ENCODE measurements around the gene GALNT18.

Gene GALNT18

DNA sequence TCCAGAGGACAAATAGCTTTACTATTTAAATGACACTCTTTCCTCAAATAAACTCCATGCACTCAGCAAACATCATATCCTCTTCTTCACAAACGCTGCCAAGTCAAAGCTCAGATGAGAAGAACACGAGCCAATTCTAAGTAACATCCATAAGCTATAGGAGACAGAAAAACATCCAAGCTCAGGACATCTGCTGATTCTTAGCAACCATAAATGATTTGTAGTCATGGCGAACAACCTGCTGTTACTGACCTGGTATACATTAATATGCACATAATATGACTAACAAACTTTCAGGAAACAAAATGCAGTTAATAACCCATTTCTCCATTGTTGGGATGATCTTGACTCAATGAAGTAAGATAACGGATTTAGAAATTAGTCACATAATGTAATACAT lies 6.7 kb downstream of the GALNT18 start:
- Mint-ChIP-seq H3K4me1 (no peaks in the 10 kb centered on the region), H3K27me3 (peaks cover 30% of the 10 kb centered on the region), H3K4me3 (no peak overlapping the region)

DNA sequence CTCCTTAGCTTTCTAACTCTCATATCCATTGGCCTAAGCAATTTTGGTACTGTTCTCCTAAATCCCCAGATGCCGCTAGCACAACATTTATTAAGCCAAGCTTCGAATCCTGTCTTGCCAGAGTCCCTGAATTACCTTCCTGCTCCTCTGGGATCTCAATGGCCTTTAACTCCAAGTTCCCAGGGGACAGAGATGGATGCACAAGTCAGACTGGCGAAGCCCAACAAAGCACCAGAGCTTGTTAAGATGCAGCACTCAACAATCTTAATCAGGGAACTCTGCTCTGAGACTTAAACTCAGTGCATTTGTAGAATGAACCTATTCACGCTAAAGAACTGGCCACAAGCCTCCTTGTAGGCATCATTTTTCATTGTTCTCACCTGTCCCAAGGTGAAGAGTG lies 9.4 kb downstream of the GALNT18 start:
- H3K4me1 Mint-ChIP-seq = no peaks in the 10 kb centered on the region
- no peaks in the 10 kb centered on the region for H3K9me3 Mint-ChIP-seq
- no peaks in the 10 kb centered on the region for H3K36me3 Mint-ChIP-seq
- DNase-seq (ENCODE audit: low spot score in 2 of 2) (no peak), ATAC-seq (ENCODE audit: low read depth) (no peak)
- no peak overlapping the region for H3K4me3 Mint-ChIP-seq
- no peak overlapping the region for H3K27ac Mint-ChIP-seq
- peaks cover 16% of the 10 kb centered on the region for H3K27me3 Mint-ChIP-seq

More for the DNA sequence above, 6.7 kb downstream of the GALNT18 start:
- DNase-seq (ENCODE audit: low spot score in 2 of 2) (no peak), ATAC-seq (ENCODE audit: low read depth) (no peak)
- Mint-ChIP-seq H3K36me3 (no peaks in the 10 kb centered on the region), H3K9me3 (no peaks in the 10 kb centered on the region), H3K27ac (no peak overlapping the region)

DNA sequence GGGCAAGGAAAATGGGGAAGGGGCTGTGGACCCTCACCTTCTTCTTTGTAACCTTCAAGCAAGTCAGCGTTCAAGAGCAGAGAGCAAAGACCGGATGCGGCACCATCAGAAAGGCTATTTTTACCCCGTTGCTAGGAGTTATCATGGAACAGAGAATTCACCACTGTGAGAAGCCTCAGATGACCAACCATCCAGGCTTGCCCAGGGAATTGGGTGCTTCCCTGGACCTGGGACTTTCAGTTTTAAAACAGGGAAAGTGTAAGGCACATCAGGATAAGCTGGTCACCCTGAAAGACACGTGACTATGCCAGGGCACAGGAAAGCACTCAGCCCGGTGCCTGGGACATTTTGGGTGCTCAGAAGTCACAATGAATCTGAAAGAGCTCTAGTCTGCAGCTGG lies 10.4 kb downstream of the GALNT18 start:
- H3K27ac Mint-ChIP-seq = no peak overlapping the region
- DNase-seq (ENCODE audit: low spot score in 2 of 2) (no peak), ATAC-seq (ENCODE audit: low read depth) (no peak)
- no peaks in the 10 kb centered on the region for H3K9me3 Mint-ChIP-seq
- H3K4me1 Mint-ChIP-seq = no peaks in the 10 kb centered on the region
- no peaks in the 10 kb centered on the region for H3K36me3 Mint-ChIP-seq
- no peak overlapping the region for H3K4me3 Mint-ChIP-seq
- H3K27me3 Mint-ChIP-seq = peaks cover 21% of the 10 kb centered on the region

DNA sequence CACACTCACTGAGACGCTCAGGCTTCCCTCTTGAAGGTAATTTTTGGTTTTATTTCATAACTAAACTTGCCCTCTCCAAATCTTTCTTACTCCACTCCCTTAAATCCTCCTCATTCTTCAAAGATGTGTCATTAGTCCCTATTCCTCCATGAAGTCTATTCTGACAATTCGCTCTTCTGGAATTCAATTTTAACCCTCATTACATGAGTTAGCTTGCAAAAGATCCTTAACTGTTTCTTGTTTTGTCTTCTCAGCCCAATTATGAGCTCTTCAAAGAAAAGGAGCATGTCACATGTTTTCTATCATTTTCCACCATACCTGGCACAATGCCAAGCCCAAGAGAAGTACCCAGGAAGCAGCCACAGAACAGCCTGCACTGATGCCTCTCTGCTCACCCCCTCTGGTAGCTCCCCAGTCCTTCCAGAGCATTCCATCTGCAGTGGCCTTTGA lies 13.0 kb downstream of the GALNT18 start:
- Mint-ChIP-seq H3K4me1 (no peaks in the 10 kb centered on the region), H3K27ac (no peak overlapping the region), H3K4me3 (no peak overlapping the region), H3K9me3 (no peaks in the 10 kb centered on the region), H3K27me3 (peaks cover 18% of the 10 kb centered on the region), H3K36me3 (no peaks in the 10 kb centered on the region)
- no peak for ATAC-seq (ENCODE audit: low read depth)
- no peak for DNase-seq (ENCODE audit: low spot score in 2 of 2)

DNA sequence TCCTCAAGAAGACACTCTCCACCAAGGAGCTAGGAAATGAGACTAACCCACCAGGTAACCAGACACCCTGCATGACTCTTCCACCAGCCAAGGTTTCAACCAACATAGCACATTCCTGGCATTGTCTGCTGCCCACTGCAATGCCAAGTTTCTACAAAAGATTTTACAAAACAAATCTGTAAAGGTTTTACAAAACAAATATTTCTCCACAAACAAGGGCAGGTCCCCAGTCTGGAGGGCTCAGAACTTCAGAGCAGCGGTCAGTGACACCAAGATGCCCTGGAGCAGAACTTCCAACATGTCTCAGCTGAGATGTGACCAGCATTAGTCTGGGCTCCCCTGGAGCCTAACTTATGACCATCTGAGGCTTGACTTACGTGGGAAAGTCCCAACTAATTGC lies 14.0 kb downstream of the GALNT18 start:
- Mint-ChIP-seq H3K9me3 (no peaks in the 10 kb centered on the region), H3K27me3 (peaks cover 15% of the 10 kb centered on the region), H3K27ac (no peak overlapping the region), H3K4me1 (no peaks in the 10 kb centered on the region), H3K36me3 (no peaks in the 10 kb centered on the region), H3K4me3 (no peak overlapping the region)
- ATAC-seq (ENCODE audit: low read depth) = no peak
- no peak for DNase-seq (ENCODE audit: low spot score in 2 of 2)

DNA sequence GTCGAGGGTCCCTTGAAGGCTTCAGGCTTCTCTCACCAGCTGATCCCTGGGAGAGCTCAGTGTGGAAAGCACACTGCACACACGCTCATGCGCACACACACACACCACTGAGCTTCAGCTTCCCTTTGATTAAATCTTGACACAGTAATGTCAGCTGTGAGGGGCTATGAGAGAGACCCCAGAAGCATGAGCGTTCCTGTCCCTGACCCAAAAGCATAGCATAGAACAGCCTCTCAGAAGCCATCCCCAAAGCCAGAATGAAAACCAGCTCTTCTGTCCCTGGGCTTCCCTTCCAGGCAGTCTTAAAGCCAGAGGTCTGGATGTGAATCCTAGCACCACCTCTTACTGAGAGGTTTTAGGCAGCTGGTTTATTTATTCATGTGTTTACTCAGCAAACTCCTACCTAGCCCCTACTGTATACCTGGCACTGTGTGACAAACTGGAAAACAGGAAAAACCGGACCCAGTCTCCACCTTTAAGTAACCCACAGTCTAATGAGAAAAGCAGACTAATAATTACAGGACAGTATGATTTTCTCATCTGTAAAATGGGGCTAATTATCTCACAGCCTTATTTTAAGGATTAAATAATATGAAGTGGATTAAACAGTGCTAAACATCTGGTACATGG lies 15.9 kb downstream of the GALNT18 start:
- Mint-ChIP-seq H3K36me3 (no peaks in the 10 kb centered on the region), H3K4me1 (no peaks in the 10 kb centered on the region), H3K9me3 (peaks cover 5% of the 10 kb centered on the region), H3K4me3 (no peak overlapping the region), H3K27ac (no peak overlapping the region), H3K27me3 (peaks cover 11% of the 10 kb centered on the region)
- ATAC-seq (ENCODE audit: low read depth) (no peak), DNase-seq (ENCODE audit: low spot score in 2 of 2) (no peak)

DNA sequence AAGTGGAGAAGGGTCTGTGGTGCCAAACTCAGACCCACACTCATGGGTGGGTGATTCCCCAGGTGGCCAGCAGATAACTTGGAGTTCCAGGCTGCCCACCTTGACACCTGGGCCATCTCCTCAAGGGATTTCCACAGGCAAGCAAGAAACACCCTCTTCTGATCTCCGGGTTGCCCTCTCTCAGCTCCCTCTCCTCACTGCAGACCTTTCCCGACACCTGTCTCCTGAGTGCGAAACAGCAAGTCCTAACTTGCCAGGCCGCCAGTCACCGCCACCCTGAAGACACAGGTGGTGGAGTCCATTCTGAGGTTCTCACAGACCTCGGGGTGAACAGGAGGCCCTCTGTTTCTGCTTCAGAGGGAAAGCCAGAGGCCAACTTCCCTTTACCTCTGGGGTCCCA lies 16.6 kb downstream of the GALNT18 start:
- no peak overlapping the region for H3K4me3 Mint-ChIP-seq
- no peaks in the 10 kb centered on the region for H3K36me3 Mint-ChIP-seq
- H3K27ac Mint-ChIP-seq = no peak overlapping the region
- H3K9me3 Mint-ChIP-seq = peaks cover 5% of the 10 kb centered on the region
- H3K4me1 Mint-ChIP-seq = no peaks in the 10 kb centered on the region
- peaks cover 11% of the 10 kb centered on the region for H3K27me3 Mint-ChIP-seq
- ATAC-seq (ENCODE audit: low read depth) (no peak), DNase-seq (ENCODE audit: low spot score in 2 of 2) (no peak)

DNA sequence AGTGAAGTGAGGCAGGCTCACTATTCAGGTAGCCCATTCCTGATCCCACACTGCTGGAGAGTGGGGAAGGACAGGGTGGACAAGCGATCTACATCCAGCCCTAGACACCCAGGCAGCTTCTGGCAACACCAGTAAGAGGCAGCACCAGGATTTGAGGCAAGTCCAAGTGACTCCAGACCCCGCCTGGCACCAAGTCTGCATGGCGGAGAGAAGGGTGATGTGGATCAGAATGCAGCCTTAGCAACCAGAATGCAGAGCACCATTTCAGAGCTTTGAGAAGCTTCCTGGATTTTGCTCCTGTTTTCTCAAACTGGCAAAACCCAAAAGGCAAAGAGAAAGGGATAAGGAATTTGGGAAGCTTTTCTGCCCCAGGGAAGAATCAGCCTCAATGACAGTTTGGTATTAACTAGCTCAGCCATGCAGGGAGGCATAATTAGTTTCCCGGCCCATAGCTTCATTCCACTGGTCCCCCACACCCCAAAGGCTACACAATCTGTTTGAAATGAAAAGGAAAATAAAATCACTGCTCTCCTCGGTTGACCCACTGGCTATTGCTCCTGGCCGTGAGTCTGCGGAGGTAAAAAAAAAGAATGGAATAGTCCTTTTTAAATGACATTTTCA lies 17.3 kb downstream of the GALNT18 start:
- no peak for ATAC-seq (ENCODE audit: low read depth)
- H3K4me3 Mint-ChIP-seq = no peak overlapping the region
- no peak overlapping the region for H3K27ac Mint-ChIP-seq
- H3K4me1 Mint-ChIP-seq = no peaks in the 10 kb centered on the region
- H3K27me3 Mint-ChIP-seq = peaks cover 11% of the 10 kb centered on the region
- no peaks in the 10 kb centered on the region for H3K36me3 Mint-ChIP-seq
- no peak for DNase-seq (ENCODE audit: low spot score in 2 of 2)
- H3K9me3 Mint-ChIP-seq = peaks cover 5% of the 10 kb centered on the region

DNA sequence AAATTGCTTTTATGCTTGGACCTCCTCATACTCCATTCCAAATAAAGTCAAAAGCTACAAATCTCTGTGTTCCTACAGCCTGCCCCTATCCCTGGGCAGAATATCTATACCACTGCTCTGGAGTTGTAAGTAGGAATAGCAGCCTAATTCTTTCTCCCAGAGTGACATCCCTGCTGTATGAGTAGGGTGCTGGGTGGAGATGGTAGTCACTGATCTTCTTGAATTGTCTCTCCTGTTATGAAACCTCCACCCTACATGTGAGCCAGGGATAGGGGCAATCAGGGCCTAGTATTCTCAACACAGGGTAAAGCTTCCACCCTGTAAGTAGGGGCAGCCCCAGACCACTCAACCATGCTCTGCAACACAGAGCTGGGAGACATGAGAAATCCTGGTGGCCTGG lies 19.8 kb downstream of the GALNT18 start:
- ATAC-seq (ENCODE audit: low read depth) = no peak
- peaks cover 8% of the 10 kb centered on the region for H3K27me3 Mint-ChIP-seq
- H3K9me3 Mint-ChIP-seq = peaks cover 5% of the 10 kb centered on the region
- no peaks in the 10 kb centered on the region for H3K36me3 Mint-ChIP-seq
- H3K4me3 Mint-ChIP-seq = no peak overlapping the region
- H3K27ac Mint-ChIP-seq = no peak overlapping the region
- DNase-seq (ENCODE audit: low spot score in 2 of 2) = no peak
- no peaks in the 10 kb centered on the region for H3K4me1 Mint-ChIP-seq

DNA sequence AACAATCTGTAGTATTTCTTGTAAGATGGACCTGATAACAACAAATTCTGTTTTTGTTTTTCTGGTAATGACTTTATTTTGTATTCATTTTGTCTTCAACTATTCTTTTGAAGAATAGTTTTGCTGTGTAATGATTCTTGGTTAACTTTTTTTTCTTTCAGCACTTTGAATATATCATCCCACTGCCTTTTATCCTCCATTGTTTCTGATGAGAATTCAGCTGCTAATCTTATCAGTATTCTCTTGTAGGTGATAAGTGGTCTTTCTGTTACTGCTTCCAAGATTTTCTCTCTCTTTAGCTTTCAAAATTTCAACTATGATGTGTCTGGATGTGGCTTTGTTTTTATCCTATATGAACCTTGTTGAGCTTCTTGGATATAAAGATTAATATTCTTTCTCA lies 21.5 kb downstream of the GALNT18 start:
- ATAC-seq (ENCODE audit: low read depth) (no peak), DNase-seq (ENCODE audit: low spot score in 2 of 2) (no peak)
- Mint-ChIP-seq H3K4me3 (no peak overlapping the region), H3K36me3 (no peaks in the 10 kb centered on the region), H3K27ac (no peak overlapping the region), H3K27me3 (peaks cover 1% of the 10 kb centered on the region), H3K4me1 (no peaks in the 10 kb centered on the region), H3K9me3 (peaks cover 5% of the 10 kb centered on the region)

DNA sequence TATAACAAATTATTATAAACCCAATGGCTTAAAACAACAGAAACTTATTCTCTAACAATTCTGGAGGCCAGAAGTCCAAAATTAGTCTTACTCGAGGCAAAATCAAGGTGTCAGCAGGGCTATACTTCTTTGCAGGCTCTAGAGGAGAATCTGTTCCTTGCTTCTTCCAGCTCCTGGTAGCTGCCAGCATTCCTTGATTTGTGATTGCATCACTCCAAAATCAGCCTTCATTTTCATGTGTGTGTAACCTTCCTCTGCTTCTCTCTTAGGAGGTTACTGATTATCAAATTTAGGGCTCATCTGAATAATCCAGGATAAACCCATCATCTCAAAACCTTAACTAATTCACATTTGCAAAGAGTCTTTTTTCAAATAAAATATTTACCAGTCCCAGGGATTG lies 23.6 kb downstream of the GALNT18 start:
- ATAC-seq (ENCODE audit: low read depth) (no peak), DNase-seq (ENCODE audit: low spot score in 2 of 2) (no peak)
- Mint-ChIP-seq H3K4me1 (no peaks in the 10 kb centered on the region), H3K9me3 (peaks cover 5% of the 10 kb centered on the region), H3K27ac (no peak overlapping the region), H3K27me3 (no peaks in the 10 kb centered on the region), H3K4me3 (no peak overlapping the region), H3K36me3 (no peaks in the 10 kb centered on the region)

DNA sequence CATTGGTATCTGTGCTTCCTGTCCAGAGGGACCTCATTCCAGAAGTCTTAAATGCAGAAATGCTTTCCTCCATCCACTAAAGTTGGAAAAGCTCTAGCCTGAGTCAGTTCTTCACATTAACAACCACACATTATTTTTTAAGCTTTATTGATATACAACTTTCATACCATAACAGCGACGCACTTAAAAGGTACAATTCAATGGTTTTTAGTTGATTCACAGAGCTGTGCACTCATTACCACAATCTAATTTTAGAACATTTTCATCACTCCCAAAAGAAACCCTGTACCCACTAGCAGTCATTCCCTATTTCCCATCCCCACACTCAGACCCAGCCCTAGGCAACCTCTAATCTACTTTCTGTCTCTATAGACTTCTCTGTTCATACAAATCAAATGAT lies 27.6 kb downstream of the GALNT18 start:
- Mint-ChIP-seq H3K36me3 (no peaks in the 10 kb centered on the region), H3K27me3 (no peaks in the 10 kb centered on the region), H3K4me1 (no peaks in the 10 kb centered on the region), H3K27ac (no peak overlapping the region), H3K4me3 (no peak overlapping the region), H3K9me3 (no peaks in the 10 kb centered on the region)
- DNase-seq (ENCODE audit: low spot score in 2 of 2) (no peak), ATAC-seq (ENCODE audit: low read depth) (no peak)

DNA sequence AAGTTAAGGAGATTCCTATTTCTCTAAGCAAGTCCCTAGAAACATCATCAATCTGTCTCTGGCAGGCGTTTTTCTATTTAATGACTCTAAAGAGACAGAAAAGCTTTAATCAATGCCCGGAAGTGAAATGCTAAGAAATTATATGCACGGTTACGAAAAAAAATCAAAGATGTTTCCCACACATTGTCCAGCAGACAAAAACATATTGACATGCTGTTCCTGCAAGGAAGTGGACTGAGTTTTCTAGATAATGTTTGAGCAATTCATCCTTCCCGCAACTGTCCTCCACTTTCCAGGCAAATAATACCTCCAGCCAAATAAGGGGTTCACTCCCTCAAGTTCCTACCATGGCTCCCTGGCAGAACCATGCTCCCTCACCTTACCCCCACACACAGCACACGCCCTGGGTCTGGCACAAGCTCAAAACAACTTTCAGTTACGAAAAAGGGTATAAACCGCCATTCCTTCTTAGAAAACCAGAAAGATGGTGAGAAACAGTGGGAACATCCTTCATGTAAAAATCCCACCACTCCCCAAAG lies 29.6 kb downstream of the GALNT18 start:
- ATAC-seq (ENCODE audit: low read depth) = no peak
- no peaks in the 10 kb centered on the region for H3K4me1 Mint-ChIP-seq
- H3K36me3 Mint-ChIP-seq = no peaks in the 10 kb centered on the region
- H3K27ac Mint-ChIP-seq = no peak overlapping the region
- H3K27me3 Mint-ChIP-seq = peaks cover 2% of the 10 kb centered on the region
- H3K9me3 Mint-ChIP-seq = no peaks in the 10 kb centered on the region
- H3K4me3 Mint-ChIP-seq = no peak overlapping the region
- no peak for DNase-seq (ENCODE audit: low spot score in 2 of 2)

DNA sequence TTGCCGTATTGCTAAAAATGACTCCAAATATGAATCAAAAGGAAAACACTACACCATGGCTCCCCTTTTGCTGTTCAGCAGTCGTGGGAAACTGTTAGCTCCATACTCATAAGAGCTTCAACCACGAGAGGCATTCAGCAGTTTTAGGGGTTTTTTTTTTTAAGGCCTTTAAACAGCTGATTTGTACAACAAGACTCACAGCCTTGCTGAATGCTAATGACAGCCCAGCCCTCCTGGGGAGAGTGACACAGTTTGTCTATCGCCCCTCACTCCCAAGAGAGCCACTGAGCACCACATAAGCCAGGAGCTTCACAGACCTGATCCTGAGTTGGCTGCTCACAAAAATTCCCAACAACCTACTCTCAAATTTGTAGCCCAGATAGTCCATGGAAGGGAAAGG lies 32.4 kb downstream of the GALNT18 start:
- no peaks in the 10 kb centered on the region for H3K4me1 Mint-ChIP-seq
- H3K4me3 Mint-ChIP-seq = no peak overlapping the region
- no peaks in the 10 kb centered on the region for H3K36me3 Mint-ChIP-seq
- no peak for DNase-seq (ENCODE audit: low spot score in 2 of 2)
- H3K9me3 Mint-ChIP-seq = no peaks in the 10 kb centered on the region
- H3K27ac Mint-ChIP-seq = no peak overlapping the region
- ATAC-seq (ENCODE audit: low read depth) = no peak
- H3K27me3 Mint-ChIP-seq = peaks cover 2% of the 10 kb centered on the region

DNA sequence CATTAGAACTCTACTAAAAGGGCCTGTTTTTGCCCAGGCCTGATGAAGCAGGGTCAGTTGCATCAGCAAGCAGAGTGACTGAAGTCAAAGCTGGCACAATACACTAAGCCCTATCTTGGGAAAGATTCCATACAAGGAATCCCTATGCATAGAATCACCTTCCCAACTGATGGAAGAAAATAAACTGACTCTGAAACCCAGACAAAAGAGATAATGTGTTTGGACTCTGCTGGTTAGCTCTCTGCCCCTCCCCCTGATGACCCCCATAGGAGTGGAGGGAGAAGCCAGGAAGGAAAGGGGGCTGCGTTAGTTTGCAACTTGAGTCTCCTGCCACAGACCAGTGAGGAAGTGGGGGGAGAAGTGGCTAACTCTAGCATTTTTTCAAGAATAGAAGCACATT lies 32.9 kb downstream of the GALNT18 start:
- ATAC-seq (ENCODE audit: low read depth) (no peak), DNase-seq (ENCODE audit: low spot score in 2 of 2) (no peak)
- Mint-ChIP-seq H3K4me3 (no peak overlapping the region), H3K36me3 (no peaks in the 10 kb centered on the region), H3K4me1 (no peaks in the 10 kb centered on the region), H3K27me3 (peaks cover 3% of the 10 kb centered on the region), H3K27ac (no peak overlapping the region), H3K9me3 (no peaks in the 10 kb centered on the region)

All from memory B cell (primary cell).